ENCODE data around the gene MAML2.

MAML2 gene

DNA sequence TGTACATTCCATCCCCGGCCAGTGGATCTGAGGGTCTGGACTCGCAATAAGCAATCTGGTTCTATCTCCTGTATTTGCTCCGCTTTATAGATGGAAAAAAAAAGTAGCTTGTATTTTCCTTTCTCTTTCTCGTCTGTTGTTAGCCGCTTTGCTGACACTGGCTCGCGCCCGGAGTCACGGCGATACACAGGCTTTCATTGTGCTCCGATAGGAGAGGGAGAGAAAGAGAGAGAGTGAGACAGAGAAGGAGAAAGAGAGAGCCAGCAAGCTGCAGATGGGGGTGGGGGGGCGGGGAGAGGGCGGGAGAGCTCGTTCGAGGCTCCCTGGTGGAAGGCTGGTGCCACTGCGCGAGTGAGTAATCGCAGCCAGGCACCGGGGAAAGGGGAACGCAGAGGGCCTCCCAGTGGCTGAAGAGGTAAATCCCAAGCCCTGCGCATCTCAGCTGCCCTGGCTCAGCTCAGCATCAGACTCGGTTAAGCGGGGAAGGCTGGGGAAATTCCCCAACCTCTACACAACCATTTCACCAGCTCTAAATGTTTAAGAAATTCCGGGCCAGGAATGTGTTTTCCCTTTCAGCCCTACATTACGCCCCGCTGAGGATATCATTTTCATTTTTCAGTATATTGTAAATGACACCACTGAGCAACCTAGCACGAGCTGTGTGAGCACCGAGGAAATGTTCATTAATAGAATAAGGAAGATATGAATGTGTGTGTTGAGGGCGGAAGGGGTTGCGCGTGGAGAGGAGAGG lies at the start of gene MAML2:
TSS of gene MAML2 (minus strand) at position 235 of the 751 bp plus-strand sequence. CDS start 1,300 bp downstream, outside the sequence.
- peak; percentile 75 to 83 for DNase-seq (ENCODE audit: low read depth in 1 of 2, low spot score in 1 of 2)

DNA sequence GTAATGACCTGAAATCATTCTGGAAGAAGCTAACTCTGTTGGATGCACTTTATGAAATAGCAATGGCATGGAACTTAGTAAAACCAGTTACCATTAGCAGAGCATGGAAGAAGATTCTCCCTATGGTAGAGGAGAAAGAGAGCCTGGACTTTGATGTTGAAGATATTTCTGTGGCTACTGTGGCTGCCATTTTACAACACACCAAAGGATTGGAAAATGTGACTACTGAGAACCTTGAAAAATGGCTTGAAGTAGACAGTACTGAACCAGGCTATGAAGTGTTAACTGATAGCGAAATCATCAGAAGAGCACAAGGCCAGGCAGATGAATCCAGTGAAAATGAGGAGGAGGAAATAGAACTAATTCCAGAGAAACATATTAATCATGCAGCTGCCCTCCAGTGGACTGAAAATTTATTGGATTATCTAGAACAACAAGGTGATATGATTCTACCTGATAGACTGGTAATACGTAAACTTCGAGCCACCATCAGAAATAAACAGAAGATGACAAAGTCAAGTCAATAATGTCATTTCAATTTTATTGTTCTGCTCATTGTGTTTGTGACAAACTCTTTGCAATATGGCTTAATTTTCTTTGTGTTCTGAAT lies 48.8 kb upstream of the MAML2 start:
- DNase-seq (ENCODE audit: low read depth in 1 of 2, low spot score in 1 of 2) = no peak

DNA sequence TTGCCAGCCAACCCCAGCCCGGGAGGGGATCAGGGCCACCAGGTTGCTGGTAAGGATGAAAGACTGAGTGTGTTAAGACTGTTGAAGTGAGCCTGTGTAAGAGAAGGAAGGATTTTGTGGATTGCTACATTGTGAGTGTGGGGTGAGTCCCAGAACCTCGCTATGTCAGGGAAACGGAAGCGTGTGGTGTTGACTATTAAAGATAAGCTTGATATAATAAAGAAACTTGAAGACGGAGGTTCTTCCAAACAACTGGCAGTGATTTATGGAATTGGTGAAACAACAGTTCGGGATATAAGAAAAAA lies 47.4 kb upstream of the MAML2 start:
- DNase-seq (ENCODE audit: low read depth in 1 of 2, low spot score in 1 of 2) = no peak

DNA sequence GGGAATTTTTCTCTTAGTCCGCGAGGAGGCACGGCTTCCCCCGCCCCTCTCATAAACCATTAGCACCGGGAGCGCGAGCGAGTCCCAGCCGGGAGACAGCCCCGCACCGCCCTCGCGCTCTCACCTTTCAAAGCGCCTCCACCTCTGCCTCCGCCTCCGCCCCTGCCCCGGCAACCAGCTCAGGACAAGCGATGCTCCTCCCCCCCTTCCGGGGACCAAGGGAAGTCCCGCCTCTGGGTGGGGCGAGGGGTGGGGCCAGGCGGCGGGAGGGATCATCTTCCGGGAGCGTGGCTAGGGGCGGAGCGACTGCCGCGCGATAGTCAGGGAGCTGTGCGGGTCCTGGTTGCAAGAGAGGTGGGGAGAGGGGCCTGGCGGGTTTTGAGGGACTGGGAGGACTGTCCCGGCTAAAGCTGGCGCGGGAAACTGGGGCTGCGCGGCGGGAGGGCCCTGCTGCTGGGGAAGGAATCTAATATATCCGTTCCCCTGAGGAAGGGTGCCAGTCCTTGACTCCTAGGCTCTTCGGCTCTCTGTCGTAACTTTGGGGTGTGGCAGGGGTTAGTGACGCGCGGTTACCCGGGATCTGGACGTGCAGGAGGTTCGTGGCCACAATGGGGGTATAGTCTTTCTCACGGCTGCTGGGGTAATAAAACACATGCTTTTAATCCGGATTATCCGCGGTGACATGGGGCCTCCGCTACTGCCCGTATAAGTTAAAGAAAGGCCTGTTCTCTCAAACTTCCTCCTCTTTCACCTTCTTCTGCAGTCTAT lies 46.9 kb upstream of the MAML2 start, which contains the start of the genes CCDC82 and JRKL:
TSS of gene CCDC82 (minus strand) at position 193 of the 768 bp plus-strand sequence. CDS start 5,165 bp downstream, outside the sequence.
TSS of gene JRKL (plus strand) at position 294 of the 768 bp plus-strand sequence. CDS start 637 bp downstream, outside the sequence.
- peak; percentile 97 to 98 for DNase-seq (ENCODE audit: low read depth in 1 of 2, low spot score in 1 of 2)

DNA sequence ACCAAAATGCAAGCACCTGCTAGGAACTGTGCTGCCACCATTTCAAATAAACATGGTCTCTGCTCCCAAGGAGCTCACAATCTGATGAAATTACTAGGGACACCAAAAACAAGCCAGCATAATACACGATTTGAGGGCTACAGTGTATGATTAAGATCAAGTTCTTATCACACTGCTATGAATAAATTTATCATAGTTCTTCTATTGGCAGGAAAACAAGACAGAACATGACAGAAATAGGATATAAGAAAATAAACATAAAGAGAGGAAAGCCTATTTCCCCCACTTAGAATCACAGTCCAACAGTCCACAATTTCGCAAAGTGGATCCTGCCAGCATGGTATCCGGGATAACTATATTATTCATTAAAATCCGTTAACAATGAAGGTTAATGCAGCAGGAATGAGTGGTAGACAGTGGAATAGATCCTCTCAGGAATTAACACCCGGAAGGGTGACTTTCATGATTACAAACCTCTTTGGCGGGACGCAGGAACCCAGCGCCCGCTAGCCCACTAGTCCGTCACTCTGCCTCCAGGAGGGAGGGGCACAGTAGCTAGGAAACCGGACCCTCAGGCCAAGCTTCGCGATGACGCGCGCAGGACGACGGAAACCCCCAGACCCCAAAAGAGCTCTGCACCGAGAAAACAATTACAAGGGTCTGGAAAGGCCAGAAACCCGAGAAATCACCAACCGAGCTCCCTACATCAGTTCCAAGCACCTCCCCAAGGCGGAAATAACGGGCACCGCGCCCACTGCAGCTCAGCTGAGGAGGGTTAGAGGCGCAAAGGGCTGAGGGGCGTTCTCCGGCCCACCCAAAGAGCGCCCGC lies 46.1 kb upstream of the MAML2 start:
- no peak for DNase-seq (ENCODE audit: low read depth in 1 of 2, low spot score in 1 of 2)

DNA sequence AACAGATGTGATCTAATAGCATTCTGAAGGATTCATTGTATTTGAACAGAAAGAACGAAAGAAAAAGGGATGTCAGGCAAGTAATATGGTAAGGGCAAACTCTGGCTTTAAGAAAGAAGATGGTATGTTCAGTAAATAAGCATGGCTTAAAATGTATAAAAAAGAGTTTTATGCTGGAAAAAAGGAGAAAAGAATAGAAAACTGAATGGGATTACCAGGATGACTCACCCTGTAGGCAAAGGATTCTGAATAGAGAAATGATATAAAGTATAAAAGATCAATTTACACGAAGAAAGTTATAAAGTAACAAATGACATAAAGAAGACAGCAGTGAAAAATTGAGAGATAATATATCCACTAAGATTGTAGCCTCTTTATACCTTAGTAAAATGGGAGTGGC lies 42.2 kb upstream of the MAML2 start:
- no peak for DNase-seq (ENCODE audit: low read depth in 1 of 2, low spot score in 1 of 2)

DNA sequence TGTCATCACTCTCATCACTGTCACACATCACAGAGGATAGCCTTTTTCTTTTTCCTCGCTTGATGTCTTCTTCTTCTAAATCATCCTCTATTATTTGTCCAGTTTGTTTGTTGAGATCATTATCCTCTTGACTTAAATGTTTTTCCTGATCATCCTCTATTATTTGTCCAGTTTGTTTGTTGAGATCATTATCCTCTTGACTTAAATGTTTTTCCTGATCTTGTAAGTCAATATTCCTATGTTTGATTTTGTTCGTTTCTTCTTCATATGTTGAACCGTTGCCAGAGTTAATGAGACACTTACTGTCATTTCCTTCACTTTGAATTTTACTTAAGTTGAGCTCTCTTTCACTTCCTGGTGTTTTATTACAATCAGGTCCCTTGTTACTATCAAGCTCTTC lies 41.2 kb upstream of the MAML2 start:
- DNase-seq (ENCODE audit: low read depth in 1 of 2, low spot score in 1 of 2) = no peak

DNA sequence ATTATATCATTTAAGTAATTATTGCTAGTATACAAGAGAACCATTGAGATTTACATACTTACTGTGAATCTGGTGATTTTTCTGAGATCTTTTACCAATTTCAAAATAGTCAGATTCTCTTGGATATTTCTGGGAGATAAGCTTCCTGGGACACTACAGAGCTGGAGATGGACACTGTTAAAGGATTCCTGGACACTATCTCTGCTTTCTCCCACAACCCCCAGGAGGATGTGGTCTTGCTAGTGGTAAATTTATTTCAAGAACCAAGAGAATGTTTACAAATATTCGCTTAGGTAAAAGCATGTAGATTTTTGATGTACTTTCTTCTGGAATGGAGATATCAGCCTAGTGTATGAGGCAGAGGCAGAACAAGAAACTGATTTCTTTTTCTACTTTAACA lies 33.8 kb upstream of the MAML2 start:
- no peak for DNase-seq (ENCODE audit: low read depth in 1 of 2, low spot score in 1 of 2)

DNA sequence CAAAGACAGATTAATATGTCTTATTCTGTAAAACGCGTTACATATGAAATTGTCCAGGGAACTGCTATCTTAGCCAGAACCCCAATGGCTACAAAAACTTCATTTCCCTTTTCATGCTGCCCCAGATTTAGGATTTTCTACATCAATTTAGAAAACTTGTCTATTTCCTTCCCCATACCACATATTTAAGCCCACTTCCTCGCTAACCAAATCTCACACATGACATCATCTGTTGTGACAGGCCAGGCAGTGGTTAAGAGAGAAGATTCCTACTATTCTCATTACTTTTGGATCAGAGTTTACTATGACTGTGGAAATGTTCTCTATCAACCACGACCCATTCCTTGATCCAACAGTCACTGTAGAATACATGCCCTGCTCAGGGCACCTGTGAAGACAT lies 30.8 kb upstream of the MAML2 start:
- no peak for DNase-seq (ENCODE audit: low read depth in 1 of 2, low spot score in 1 of 2)

DNA sequence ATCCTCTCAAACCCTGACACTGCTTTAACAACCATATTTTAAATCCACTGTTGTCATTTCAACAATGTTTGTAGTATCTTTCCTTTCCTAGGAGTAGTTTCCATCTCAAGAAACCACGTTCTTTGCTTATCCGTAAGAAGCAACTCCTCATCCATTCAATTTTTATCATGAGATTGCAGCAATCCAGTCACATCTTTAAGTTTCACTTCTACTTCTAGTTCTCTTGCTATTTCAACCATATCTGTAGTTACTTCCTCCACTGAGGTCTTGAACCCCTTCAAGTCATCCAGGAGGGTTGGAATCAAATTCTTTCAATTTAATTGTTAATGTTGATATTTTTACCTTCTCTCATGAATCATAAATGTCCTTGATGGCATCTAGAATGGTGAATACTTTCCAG lies 24.3 kb upstream of the MAML2 start:
- DNase-seq (ENCODE audit: low read depth in 1 of 2, low spot score in 1 of 2) = no peak

DNA sequence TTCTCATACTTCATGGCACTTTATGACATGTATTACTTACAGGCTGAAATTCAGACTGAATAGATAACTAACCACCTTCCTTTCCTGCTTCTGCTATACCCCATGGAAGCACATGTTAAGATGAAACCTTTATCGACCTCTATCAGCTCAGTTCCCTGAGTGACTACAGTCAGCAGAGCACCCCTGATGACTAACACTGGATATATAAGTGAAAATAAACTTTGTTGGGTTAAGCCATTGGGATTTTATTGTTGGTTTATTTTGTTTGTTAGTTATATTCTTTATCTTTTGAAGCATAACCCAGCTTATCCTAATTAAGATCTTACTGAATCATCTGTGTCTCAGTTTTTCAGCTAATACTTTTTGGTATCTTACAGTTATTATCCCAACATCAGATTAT lies 23.0 kb upstream of the MAML2 start:
- DNase-seq (ENCODE audit: low read depth in 1 of 2, low spot score in 1 of 2) = no peak

DNA sequence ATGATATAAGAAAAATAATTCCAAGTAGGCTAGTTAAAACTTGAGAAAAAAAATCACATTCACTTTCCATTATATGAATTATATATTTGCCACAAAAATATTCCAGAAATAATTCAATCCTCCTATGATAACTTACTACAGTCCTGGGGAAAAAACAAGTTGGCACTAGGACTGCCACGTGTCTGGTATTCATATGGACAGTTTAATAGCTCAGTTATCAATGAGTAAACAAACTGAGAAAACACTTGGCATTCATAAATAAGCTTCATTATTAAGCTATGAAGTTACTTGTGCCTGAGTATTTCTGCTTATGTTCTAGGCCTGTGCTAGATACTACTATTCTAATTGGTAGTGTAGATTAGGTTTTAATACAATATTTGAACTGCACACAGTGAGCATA lies 22.5 kb upstream of the MAML2 start:
- no peak for DNase-seq (ENCODE audit: low read depth in 1 of 2, low spot score in 1 of 2)

DNA sequence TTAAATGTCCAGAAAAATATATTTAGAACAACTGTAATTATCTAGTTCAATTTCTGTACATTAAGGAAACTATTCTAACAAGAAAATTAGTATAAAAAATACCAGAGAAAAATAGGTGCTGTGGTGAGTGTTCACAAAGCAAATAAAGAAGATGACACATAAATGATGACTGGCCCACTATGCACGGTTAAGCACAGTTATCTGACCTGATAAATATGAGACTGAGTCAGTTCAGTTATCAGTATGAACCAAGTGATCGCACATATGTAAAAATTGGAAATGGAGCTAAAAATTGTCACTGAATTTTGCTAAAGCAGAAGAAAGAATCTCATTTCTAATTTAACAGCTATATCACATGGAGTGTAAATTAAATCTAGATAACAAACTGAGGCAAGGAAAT lies 18.8 kb upstream of the MAML2 start:
- no peak for DNase-seq (ENCODE audit: low read depth in 1 of 2, low spot score in 1 of 2)

DNA sequence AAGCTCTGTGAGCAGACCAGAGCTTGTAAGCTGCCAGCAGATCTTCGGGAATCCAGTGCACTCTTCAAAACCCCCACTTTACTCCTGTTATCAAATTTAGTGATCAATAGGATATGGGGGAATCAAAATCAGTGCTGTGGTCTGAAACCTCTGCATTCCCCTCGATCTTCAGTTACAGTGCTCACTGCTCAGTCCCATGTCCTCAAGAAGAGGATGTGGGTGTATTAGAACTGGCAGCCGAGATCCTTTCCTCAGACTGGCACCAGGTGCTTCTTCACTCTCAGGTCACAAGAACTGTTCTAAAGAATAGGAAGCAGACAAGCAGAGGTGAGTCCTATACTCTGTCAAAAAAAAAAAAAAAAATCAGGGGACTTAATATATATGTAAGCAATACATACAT lies 15.3 kb upstream of the MAML2 start:
- DNase-seq (ENCODE audit: low read depth in 1 of 2, low spot score in 1 of 2) = no peak

DNA sequence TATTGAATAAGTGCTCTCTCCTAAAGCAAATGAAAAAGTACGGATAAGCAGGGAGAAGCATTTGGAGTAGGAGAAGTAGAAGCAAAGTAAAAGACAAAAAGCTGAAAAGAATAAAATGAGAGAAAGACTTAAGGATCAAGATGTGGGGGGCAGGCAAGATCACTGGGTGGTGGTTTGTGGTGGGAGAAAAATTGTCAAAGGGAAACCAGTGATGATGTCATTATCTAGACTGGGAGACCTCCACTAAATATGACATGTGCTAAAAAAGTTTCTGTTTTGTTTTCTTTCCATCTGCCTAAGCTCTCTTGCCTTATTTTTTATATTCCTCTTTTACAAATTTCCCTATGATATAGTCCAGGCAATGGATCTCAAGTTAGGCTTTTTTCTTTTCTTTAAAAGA lies 14.8 kb upstream of the MAML2 start:
- DNase-seq (ENCODE audit: low read depth in 1 of 2, low spot score in 1 of 2) = no peak

DNA sequence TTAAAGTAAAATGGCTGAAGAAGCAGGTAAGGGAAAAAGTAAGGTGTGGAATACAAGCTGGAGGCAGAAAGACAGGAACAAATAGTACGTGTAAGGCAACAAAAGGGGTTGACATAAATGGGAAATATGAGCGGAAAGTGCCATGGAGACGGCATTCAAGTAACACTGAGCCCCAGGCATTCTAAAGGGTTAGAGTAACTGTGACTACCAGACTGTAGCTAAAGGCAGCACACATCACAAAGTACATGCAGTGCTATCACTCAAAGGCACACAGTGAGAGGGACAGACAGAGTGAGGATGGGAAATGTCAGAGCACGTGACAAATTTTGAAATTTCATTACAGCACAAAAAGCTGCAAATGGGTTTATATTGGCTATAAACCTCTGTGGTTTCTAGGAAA lies 13.9 kb upstream of the MAML2 start:
- no peak for DNase-seq (ENCODE audit: low read depth in 1 of 2, low spot score in 1 of 2)

DNA sequence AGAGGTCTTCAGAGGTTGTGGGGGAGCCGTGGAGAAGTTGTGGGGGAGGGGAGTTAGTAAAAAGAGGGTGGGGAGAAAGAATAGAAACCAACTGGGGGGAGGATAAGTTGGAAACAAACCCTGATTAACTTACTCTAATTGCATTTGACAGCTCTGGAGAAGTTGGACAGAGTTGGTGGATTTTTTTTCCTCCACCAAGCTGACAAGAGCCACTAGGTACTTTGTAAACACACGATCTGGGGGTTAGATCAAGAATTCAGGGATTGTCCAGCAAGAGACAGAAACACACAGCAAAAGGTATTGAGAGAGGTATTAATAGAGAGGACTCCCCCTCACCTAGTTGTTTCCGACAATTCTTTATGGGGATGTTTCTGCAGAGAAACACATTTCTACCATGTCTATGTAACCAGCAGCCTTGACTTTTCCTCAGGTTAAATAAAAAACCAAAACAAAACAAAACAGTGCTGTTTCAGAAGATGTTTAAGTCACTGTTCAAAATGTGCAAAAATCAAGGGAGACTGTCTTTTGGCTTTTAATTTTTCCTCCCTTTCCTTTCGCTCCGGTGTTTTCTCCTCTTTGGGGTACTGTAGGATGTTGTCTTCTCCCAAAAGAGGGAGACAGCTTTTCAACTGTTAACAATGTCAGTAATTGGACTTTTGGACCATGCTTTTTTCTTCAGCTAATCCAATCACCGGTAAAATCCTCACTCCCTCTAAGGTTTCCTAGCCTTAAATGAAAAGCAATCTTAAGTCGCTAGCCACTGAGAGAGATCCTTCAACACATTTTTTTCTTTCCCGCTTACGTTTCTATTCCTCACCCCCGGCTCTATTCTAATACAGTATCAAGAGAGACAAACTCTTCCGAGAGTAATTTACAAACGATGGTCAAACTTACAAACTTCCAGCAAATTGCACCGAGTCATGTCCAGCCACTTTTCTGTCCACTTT lies 708 bp downstream of the MAML2 start:
- no peak for DNase-seq (ENCODE audit: low read depth in 1 of 2, low spot score in 1 of 2)

DNA sequence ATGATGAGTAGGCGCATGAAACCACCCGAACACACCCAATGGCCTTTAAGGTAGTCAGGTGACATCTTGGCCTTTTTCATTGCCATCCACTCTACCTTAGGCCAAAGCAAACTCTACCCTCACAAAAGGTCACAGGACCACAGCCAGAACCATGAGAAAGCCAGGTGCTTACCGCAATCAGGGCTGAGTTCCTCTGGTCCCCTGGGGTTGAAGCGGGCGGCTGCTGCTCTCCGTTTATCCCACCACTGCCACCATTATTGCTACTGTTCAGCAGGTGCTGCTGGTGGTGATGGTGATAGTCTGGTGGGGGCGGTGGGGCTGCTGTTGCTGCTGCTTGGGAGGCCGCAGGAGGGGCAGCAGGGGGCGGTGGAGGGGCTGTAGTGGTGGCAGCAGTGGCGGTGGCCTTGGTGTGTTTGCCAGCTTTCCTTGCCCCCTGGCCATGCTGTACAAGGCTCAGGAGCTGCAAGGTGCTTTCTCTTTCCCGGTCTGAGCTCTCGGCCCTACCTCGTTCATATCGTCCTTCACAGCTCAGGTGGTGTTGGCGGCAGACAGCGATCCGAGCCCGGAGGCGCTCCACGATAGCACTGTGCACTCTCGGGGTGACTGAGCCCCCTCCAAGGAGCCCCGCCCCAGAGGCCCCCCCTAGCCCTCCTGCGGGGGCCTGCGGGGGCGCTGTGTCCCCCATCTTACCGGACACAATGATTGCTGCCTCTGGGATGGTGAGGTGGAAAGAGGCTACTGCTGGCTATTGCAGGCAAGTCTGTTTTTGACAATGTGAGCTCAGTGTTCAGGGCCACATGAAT lies 1.6 kb downstream of the MAML2 start:
- DNase-seq (ENCODE audit: low read depth in 1 of 2, low spot score in 1 of 2) = peak; percentile 37 to 49

DNA sequence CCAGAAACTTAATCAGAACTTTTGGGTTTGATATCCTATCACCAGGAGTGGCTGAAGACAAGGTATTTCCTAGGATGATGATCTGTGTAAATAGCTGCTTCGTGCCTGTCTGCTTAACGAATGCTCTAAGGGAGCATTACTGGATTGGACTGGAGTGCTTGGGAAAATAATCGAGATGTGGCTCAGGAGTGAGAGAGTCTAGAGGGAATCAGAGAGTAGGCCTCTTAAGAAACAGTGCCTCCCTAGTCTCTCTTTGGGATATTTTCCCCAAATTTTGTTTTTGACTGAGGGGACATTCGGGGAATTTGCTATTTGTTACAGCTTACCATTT lies 2.5 kb downstream of the MAML2 start:
- DNase-seq (ENCODE audit: low read depth in 1 of 2, low spot score in 1 of 2) = no peak

Data from activated T-helper 1 cell treated with anti-CD3 and anti-CD28 coated beads, Interleukin-2, amount 50 U/mL, for 16 hours (primary cell).